Measurements from ENCODE around the gene CREB5.

- TF ChIP-seq, protein P1, sequence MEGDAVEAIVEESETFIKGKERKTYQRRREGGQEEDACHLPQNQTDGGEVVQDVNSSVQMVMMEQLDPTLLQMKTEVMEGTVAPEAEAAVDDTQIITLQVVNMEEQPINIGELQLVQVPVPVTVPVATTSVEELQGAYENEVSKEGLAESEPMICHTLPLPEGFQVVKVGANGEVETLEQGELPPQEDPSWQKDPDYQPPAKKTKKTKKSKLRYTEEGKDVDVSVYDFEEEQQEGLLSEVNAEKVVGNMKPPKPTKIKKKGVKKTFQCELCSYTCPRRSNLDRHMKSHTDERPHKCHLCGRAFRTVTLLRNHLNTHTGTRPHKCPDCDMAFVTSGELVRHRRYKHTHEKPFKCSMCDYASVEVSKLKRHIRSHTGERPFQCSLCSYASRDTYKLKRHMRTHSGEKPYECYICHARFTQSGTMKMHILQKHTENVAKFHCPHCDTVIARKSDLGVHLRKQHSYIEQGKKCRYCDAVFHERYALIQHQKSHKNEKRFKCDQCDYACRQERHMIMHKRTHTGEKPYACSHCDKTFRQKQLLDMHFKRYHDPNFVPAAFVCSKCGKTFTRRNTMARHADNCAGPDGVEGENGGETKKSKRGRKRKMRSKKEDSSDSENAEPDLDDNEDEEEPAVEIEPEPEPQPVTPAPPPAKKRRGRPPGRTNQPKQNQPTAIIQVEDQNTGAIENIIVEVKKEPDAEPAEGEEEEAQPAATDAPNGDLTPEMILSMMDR (conservative IDR thresholded peaks at IDR 0.05), result no peak
- no peak for TF ChIP-seq EZH2 (IDR thresholded peaks at IDR 0.05; ENCODE audit: low read depth)
Measured at GRCh38 chr7:28718055-28718481, 305.8 kb downstream of the CREB5 start.
